ENCODE measurements around the gene MGAT3.
A peak's percentile ranks its signal among the peaks of the same experiment; 100 is the strongest.

GRCh38 chr22:39528681-39529486 lies 72.1 kb downstream of the MGAT3 start:
- TF ChIP-seq CTCF (IDR thresholded peaks at IDR 0.05) (peak; percentile 97 to 99 (median 98)), POLR2AphosphoS5 (IDR thresholded peaks at IDR 0.05) (peak; percentile 62 to 92), EP300 (IDR thresholded peaks at IDR 0.05) (no peak), POLR2A (IDR thresholded peaks at IDR 0.05; ENCODE audit: low read depth) (peak; percentile 76)
